PC-9 (cell line): ENCODE results near the gene ELF3. TPM values are rescaled to one million over a fixed set of nuclear protein-coding genes. Genes with fewer than 3 reads are reported as not detected.

Source experiments
- BruUV-seq: library from RNA; stranded (reverse); fragments of 400-500 nt; replicated peaks from 2 replicates; lab custom pipeline; 2021; lab: Mats Ljungman, UMichigan
- CTCF ChIA-PET: fragments of 300-600 bp; sonication (Branson Sonifier 250); formaldehyde crosslinking; loops from one replicate; lab custom pipeline; 2022; ENCODE audit warnings: antibody characterized with exemption; lab: Charles Lee
- POLR2A ChIA-PET: fragments of 300-600 bp; sonication (Branson Sonifier 250); formaldehyde crosslinking; loops from one replicate; lab custom pipeline; 2022; ENCODE audit warnings: antibody characterized with exemption; ENCODE audit not compliant: unreplicated experiment; lab: Charles Lee
- DNase-seq, 2 experiments: peaks; one replicate each; pipeline versions ENCODE4 v3.0.0 to v3.0.0-alpha.2; 2015 to 2022; ENCODE audit warnings: mixed read lengths in 1 of 2
- H2AFZ ChIP-seq: fragments of 200-600 bp; sonication (generic); 2 replicates; pipeline ENCODE4 v1.8.1; 2017; ENCODE audit warnings: antibody characterized with exemption
- H3F3A ChIP-seq: fragments of 200-600 bp; sonication (generic); 2 replicates; pipeline ENCODE4 v1.8.1; 2017; ENCODE audit warnings: antibody characterized with exemption, mild to moderate bottlenecking, low read depth; ENCODE audit not compliant: insufficient read depth
- H3K27ac ChIP-seq: fragments of 200-600 bp; sonication (generic); 2 replicates; pipeline ENCODE4 v1.6.1; 2016; ENCODE audit warnings: mixed run types
- H3K27me3 ChIP-seq: fragments of 200-600 bp; sonication (generic); 2 replicates; pipeline ENCODE4 v1.6.1; 2016; ENCODE audit warnings: low read depth, mixed run types; ENCODE audit not compliant: insufficient read depth
- H3K36me3 ChIP-seq: fragments of 200-600 bp; sonication (generic); 2 replicates; pipeline ENCODE4 v1.6.1; 2016; ENCODE audit warnings: low read depth, mixed run types
- H3K4me1 ChIP-seq: fragments of 200-600 bp; sonication (generic); replicated peaks from 2 replicates; pipeline ENCODE4 v1.6.1; 2016; ENCODE audit warnings: mixed run types; ENCODE audit not compliant: insufficient read depth
- H3K4me2 ChIP-seq: fragments of 200-600 bp; sonication (generic); 2 replicates; pipeline ENCODE4 v1.6.1; 2017; ENCODE audit warnings: mixed run types
- H3K4me3 ChIP-seq: fragments of 200-600 bp; sonication (generic); 2 replicates; pipeline ENCODE4 v1.6.1; 2016; ENCODE audit warnings: mixed run types
- H3K79me2 ChIP-seq: fragments of 200-600 bp; sonication (generic); 2 replicates; pipeline ENCODE4 v1.6.1; 2017; ENCODE audit warnings: low read depth, mixed run types
- H3K9me2 ChIP-seq: fragments of 200-600 bp; sonication (generic); 2 replicates; pipeline ENCODE4 v1.8.1; 2017; ENCODE audit warnings: mild to moderate bottlenecking; ENCODE audit not compliant: insufficient read depth
- H3K9me3 ChIP-seq: fragments of 200-600 bp; sonication (generic); 2 replicates; pipeline ENCODE4 v1.8.1; 2016; ENCODE audit warnings: low read depth; ENCODE audit not compliant: insufficient read depth
- H4K20me1 ChIP-seq: fragments of 200-600 bp; sonication (generic); 2 replicates; pipeline ENCODE4 v1.8.1; 2017; ENCODE audit not compliant: insufficient read depth
- EZH2 ChIP-seq: fragments of 200-600 bp; sonication (generic); IDR thresholded peaks from 2 replicates; pipeline ENCODE4 v1.8.0; 2017; ENCODE audit warnings: antibody characterized with exemption, low read depth
- intact Hi-C: fragments of 100-400 bp; cut with micrococcal nuclease; formaldehyde crosslinking; loops from one replicate; pipeline ENCODE4 v1.10.0; 2022; ENCODE audit not compliant: unreplicated experiment
- total RNA-seq: library from RNA; stranded (reverse); gene quantifications from 2 replicates; pipeline ENCODE4 v1.2.3, GENCODE V29; 2021
- TF ChIP-seq, protein P1 (sequence below): fragments of 200-600 bp; sonication (generic); conservative IDR thresholded peaks from 2 replicates; pipeline ENCODE4 v1.6.1; 2017; ENCODE audit warnings: mixed run types, antibody characterized with exemption, mild to moderate bottlenecking, moderate library complexity

Gene ELF3
- total RNA-seq, 1 experiment from 2014 or later: 295 TPM

DNA sequence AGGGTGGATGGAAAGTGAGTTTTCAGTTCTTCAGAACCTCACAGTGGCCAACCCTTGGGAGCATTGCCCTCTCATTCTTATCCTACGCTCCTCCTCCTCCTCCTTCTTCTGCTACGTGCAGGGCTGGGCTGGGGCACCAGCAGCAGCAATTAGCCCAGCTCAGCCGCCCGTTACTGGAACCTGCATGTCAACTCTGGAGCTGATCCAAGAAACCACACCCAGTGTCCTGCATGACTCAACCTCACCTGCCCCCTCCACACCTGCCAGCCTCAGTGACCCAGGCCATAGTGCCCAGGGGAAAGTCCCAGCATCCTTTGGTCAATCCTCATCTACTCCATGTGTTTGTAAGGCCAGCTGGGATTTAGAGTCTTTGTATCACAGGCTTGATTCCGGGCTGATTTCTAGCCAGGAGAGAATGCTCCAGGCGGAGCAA, 12.6 kb downstream of the ELF3 start:
- TF ChIP-seq, protein P1, sequence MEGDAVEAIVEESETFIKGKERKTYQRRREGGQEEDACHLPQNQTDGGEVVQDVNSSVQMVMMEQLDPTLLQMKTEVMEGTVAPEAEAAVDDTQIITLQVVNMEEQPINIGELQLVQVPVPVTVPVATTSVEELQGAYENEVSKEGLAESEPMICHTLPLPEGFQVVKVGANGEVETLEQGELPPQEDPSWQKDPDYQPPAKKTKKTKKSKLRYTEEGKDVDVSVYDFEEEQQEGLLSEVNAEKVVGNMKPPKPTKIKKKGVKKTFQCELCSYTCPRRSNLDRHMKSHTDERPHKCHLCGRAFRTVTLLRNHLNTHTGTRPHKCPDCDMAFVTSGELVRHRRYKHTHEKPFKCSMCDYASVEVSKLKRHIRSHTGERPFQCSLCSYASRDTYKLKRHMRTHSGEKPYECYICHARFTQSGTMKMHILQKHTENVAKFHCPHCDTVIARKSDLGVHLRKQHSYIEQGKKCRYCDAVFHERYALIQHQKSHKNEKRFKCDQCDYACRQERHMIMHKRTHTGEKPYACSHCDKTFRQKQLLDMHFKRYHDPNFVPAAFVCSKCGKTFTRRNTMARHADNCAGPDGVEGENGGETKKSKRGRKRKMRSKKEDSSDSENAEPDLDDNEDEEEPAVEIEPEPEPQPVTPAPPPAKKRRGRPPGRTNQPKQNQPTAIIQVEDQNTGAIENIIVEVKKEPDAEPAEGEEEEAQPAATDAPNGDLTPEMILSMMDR: no peak
- no peak for TF ChIP-seq EZH2
- Histone ChIP-seq H4K20me1 (no peaks in the 10 kb centered on the region), H2AFZ (no peak overlapping the region), H3K36me3 (no peaks in the 10 kb centered on the region), H3K9me3 (no peaks in the 10 kb centered on the region), H3K4me3 (no peak overlapping the region; the same call in 1 of the 2 replicates), H3K9me2 (no peaks in the 10 kb centered on the region), H3K4me2 (peak overlapping the region; percentile 60), H3K27me3 (no peaks in the 10 kb centered on the region), H3K79me2 (0 out of 2 replicates have a peak, but pooled peaks cover 6% of the 10 kb centered on the region), H3K27ac (peak overlapping the region; percentile 85), H3K4me1 (peaks cover 65% of the 10 kb centered on the region), H3F3A (peaks cover 40% of the 10 kb centered on the region)
- ChIA-PET POLR2A (interaction anchor here (0.6 to 1.7 kb wide), 11 partner anchors 10 to 90 kb away, joined by 3 to 24 read pairs (median 4); partner anchors contain the start of gene ELF3), CTCF (interaction anchor here (0.9 kb wide), 1 partner anchor 13 kb away, joined by 3 read pairs; the partner anchor contains the start of gene ELF3)
- BruUV-seq: no TSS peak
- intact Hi-C loops: loop anchor here (1.0 to 2.0 kb wide), 5 partner anchors 11 to 83 kb away; no protein-coding TSS in a partner anchor
- DNase-seq: peak; percentile 93 to 97

DNA sequence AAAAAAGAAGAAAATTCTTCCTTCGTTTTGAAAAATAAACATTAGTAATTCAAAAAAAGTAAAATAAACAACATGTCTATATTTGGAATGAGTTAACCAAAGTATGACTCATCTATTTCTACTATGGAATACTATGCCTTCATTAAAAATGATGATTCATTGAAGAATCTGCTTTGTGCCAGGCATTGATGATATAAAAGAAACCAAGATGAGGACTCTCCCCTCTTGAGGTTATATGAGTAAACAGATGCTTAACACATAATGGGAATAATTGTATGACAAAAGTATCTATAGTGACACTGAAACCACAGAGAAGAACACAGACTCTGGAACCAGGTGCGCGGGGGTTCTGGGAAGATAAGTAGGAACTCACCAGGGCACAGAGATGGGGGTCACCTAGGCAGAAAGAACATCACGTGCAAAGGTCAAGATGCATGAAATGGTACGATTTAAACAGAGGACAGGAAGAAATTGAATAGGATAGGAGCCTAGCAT, 18.8 kb downstream of the ELF3 start:
- no peaks in the 10 kb centered on the region for H3K9me3 ChIP-seq
- peak overlapping the region; percentile 88 for H3K27ac ChIP-seq
- H3K36me3 ChIP-seq: no peaks in the 10 kb centered on the region
- H2AFZ ChIP-seq: no peak overlapping the region
- ChIA-PET CTCF (no interaction called here), POLR2A (interaction anchor here (0.7 to 1.6 kb wide), 2 partner anchors 19 to 28 kb away, joined by 3 to 10 read pairs; partner anchors contain the start of gene ELF3)
- H3F3A ChIP-seq: peaks cover 27% of the 10 kb centered on the region
- no peaks in the 10 kb centered on the region for H4K20me1 ChIP-seq
- H3K9me2 ChIP-seq: no peaks in the 10 kb centered on the region
- no peak overlapping the region for H3K4me3 ChIP-seq
- no peak for TF ChIP-seq EZH2
- TF ChIP-seq, protein P1: no peak
- H3K27me3 ChIP-seq: no peaks in the 10 kb centered on the region
- peak overlapping the region; percentile 59 for H3K4me2 ChIP-seq
- intact Hi-C loops: no loop called here
- BruUV-seq: no TSS peak
- H3K4me1 ChIP-seq: peaks cover 54% of the 10 kb centered on the region
- peak; percentile 56 to 96 for DNase-seq
- H3K79me2 ChIP-seq: no peaks in the 10 kb centered on the region

DNA sequence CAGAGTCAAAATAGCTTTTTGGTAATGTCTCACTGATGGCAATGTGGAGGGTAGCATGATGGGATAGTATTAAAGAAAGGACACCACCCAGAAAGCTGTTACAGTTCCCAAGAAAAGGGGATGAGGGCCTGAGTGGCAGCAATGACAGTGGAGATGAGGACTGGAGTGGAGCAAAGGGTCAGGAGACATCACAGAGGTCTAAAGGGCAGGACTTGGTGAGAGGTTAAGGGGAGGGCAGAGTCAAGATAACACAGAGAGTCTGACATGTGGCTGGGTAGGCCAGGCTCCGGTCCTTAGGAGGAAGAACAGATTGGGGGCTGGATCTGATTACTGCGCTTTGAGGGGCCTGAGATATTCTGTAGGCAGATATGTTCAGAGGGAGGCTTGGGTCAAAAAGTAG, 19.3 kb downstream of the ELF3 start:
- peaks cover 54% of the 10 kb centered on the region for H3K4me1 ChIP-seq
- H3K27ac ChIP-seq: peak overlapping the region; percentile 88
- ChIA-PET POLR2A (interaction anchor here (0.6 to 0.7 kb wide), 2 partner anchors 19 to 47 kb away, joined by 3 to 4 read pairs; partner anchors contain the start of gene ELF3), CTCF (no interaction called here)
- H3K9me3 ChIP-seq: no peaks in the 10 kb centered on the region
- H3K36me3 ChIP-seq: no peaks in the 10 kb centered on the region
- no peak overlapping the region for H2AFZ ChIP-seq
- H3F3A ChIP-seq: peaks cover 28% of the 10 kb centered on the region
- TF ChIP-seq EZH2: no peak
- TF ChIP-seq, protein P1: no peak
- H3K9me2 ChIP-seq: no peaks in the 10 kb centered on the region
- no peak for DNase-seq
- intact Hi-C loops: no loop called here
- TSS peak; percentile 72 for BruUV-seq
- H3K4me2 ChIP-seq: peak overlapping the region; percentile 47
- H3K79me2 ChIP-seq: no peaks in the 10 kb centered on the region
- no peaks in the 10 kb centered on the region for H3K27me3 ChIP-seq
- H4K20me1 ChIP-seq: no peaks in the 10 kb centered on the region
- no peak overlapping the region for H3K4me3 ChIP-seq
